Dedifferentiated amniotic fluid mesenchymal stem cell (primary cell): ENCODE results near the gene KLHDC7A.

ENCODE experiments used
- DNase-seq: peaks from one replicate; pipeline ENCODE4 v3.0.0-alpha.2; 2016; ENCODE audit errors: extremely low spot score

Gene KLHDC7A

DNA sequence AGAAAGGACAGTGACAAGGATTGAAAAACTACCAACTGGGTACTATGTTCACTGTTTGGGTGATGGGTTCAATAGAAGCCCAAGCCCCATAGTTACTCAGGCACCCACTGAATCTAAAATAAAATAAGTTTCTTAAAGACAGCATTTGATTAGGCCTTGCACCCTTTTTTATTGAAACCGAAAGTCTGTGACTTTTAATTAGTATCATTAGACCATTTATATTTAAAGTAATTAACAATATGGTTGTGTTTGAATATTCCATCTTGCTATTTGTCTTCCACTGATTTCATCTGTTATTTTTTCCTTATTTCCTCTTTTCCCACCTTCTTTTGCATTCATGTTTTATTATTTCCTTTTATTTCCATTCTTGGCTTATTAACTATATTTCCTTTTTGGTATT lies 27.4 kb downstream of the KLHDC7A start:
- no peak for DNase-seq

DNA sequence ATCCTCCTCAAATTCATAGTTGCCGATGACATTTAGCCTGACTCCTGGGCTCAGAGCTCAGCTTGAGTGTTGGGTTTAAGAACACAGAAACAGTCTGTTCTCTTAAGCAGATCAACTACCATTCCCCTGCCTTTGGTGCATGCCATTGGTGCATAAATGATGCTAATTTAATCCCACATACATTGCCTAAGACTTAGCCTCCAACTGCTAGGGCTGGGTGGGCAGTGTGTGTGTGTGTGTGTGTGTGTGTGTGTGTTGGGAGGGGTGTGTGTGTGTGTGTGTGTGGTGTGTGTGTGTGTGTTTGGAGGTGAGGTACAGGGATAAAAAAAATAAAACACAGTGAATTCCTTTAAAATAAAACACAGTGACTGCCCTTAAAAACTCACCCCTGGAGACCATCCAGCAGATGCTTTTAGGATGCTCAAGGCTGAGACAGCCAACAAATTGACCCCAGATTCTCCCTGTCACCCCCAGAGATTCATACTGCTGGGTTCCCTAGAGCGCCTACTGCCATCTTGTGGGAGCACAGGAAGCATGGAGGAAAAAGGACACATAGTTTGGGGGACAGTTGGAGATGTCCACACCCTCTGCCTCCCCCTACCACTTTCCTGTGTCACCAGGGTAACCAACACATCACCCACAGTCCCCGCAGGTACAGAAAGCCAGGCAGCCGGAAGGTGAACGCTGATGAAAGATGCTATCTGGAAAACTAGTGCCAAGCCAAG lies 30.6 kb downstream of the KLHDC7A start:
- no peak for DNase-seq

DNA sequence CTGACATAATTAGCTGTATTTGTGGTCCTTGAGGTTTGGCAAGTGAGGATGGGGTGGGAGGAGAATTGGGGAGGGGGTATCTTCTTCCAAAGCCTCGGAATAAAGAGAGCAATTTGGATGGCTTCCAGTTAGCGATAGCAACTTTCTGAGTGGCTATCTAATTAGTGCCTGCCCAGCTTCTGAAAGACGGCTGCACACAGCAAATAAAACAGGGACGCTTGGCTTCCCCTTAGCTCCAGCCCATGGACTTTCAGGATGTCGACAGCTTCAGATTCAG lies 31.1 kb downstream of the KLHDC7A start:
- no peak for DNase-seq

DNA sequence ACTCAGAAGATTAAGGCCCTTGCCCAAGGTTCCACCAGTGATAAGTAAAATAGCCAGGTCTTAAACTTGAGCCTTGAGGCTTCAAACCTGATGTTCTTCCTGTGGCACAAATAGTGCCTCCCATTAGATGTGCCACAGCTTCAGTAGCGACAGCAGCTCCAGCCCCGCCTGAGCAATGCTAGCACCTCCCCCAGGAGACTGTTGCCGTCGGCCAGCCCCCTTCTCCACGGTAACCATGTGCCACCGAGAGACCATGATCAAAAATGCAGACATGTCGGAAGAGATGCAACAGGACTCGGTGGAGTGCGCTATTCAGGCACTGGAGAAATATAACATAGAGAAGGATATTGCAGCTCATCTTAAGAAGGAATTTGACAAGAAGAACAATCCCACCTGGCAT lies 32.2 kb downstream of the KLHDC7A start:
- no peak for DNase-seq

DNA sequence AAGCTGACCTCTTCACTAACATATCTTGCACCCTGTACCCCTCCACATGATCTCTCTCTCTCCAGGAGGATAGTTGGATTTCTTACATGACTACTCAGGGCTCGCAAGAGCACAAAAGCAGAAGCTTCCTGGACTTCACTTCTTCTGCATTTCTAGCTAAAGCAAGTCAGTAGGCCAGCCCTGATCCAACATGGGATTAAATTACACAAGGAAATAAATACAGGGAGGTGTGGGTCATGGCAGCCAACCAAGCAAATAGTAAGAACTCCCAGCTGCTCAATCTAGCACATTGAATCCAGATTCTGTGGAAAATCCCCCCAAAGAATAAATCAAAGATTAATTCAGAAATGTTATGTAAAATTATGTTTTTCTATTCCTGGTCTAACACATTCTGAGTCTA lies 33.3 kb downstream of the KLHDC7A start:
- no peak for DNase-seq

DNA sequence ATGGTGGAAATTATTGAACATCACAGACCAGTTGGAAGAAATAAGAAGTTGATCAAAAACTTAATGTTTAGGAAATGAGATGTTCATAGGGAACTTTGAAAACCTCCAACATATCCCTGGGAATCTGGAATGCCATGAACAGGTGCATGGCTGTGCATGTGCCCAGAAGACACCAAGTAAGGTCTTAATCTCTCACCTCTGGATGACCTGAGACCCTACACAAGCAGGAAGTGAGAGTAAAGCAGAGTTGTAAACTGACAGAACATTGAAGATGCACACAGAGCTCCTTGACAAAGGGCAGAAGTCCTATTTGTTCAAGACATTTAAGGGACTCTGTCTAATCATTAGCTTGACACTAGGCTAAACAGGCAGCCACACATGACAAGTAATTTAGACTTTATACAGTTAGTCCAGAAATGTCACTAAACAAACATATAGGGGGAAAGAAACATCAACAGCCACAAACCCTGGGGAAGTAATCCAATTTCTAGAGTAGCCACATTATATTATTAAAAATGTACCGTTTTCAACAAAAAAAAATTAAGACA lies 34.5 kb downstream of the KLHDC7A start:
- DNase-seq, result no peak

DNA sequence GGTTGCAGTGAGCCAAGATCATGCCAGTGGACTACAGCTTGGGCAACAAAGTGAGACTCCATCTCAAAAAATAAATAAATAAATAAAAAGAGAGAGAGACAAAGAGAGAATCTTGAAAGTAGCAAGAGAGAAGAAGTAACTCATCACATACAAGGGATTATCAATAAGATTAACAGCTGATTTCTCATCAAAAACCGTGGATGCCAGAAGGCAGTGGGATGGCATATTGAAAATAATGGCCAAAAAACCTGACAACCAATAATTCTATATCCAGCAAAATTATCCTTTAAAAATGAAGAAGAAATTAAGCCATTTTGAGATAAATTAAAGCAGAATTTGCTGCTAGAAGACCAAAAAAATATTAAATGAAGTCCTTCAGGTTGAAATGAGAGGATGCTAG lies 35.7 kb downstream of the KLHDC7A start:
- no peak for DNase-seq

DNA sequence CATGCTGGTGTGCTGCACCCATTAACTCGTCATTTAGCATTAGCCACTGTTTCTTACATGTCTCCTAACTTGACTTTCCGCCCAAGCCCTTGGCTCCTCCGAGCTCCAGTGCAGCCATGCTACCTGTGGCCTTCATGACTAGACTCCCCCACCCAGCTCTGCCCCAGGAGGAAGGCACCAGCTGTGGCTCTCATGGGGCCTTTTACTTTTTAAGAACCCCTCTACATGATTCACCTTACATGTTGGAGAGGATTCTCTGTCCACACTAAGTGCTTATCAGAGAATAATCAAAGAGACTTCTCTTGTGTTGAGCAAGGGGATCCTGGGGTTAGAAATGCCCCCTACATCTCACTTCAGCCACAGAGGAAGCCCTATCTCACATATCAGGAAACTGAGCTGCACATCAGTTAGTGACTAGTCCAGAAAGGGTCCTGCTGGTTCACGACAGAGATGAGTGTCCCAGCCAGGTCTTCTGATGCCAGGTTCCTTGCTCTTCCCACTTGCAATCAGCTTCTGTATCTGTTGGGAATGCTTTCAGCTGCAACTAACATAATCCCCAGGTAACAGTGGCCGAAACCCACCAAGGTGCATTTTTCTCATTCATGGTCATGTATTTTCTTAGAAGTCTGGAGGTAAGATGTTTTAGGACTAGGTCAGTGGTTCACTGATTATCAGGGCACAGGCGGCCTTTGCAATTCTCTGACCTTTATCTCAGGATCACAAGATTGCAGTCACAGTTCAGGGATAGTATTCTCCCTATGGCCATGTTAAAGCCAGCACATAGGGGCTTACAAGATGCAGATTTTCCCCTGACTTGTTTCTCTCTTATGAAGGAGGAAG lies 45.9 kb downstream of the KLHDC7A start:
- no peak for DNase-seq

DNA sequence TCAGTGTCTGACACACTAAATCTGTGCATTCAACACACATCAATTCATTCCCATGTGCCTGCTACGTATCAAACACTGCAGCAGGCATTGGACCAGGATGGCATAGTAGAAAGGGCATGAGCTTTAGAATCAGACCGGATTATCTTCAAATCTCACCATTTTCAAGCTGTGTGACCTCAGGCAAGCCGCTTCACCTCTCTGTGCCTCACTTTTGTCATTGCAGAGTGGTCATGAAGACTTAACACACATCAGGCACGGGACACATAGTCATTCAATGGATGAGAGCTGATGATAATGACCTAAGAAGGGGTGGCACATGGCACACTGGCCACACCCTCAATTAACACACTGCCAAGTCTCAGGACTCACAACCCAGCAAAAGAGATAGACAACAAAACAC lies 46.8 kb downstream of the KLHDC7A start:
- no peak for DNase-seq

DNA sequence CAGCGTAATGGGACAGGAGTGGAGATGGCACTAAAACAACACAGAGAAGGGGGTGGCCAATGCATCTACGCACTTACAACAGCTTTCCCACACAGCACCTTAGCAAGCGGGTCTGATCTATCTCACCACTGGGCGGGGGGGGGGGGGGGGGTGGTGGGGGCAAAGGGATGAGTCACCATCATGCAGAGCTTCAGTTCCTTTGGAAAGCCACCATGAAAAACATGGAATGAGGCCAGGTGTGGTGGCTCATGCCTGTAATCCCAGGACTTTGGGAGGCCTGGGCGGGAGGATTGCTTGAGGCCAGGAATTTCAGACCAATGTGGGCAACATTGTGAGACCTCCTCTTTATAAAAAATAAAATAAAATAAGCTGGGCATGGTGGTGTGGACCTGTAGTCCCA lies 47.2 kb downstream of the KLHDC7A start:
- DNase-seq, result no peak

DNA sequence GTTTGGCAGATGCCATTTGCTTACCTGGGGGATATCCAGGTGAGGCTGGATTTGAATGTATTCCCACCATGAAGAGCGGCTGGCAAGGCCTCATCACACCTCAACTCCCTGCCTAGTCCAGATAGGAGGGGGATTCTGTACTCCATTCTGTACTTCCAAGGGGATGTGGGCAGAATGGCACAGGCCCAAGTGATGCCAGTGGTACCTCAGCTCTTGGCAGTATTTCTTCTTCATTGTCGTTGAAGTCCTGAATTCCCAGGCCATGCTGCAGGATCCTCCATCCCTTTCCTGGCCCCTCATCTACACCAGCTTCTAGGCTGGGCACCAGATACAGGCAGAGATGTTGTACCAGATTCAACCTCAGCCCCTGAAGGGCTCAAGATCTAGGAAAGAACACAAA lies 47.9 kb downstream of the KLHDC7A start:
- DNase-seq, result no peak

DNA sequence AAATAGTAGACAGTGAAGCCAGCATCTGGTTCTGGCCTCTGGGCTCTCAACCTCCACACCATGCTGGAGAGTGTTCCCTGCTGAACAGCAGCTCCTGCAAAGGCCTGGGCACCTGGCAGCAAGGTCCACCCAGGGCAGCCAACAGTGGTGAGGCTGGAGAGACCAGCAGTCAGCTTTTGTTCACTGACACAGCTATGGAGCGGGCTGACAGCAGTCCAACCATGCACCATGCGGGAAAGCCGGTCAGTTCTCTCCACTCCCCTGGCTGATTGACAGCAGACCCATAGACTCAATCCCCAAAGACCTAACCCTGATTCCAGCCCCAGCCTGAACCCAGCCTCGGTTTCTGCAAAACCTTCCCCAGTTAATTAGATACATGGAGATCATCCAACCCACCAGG lies 49.0 kb downstream of the KLHDC7A start:
- no peak for DNase-seq

DNA sequence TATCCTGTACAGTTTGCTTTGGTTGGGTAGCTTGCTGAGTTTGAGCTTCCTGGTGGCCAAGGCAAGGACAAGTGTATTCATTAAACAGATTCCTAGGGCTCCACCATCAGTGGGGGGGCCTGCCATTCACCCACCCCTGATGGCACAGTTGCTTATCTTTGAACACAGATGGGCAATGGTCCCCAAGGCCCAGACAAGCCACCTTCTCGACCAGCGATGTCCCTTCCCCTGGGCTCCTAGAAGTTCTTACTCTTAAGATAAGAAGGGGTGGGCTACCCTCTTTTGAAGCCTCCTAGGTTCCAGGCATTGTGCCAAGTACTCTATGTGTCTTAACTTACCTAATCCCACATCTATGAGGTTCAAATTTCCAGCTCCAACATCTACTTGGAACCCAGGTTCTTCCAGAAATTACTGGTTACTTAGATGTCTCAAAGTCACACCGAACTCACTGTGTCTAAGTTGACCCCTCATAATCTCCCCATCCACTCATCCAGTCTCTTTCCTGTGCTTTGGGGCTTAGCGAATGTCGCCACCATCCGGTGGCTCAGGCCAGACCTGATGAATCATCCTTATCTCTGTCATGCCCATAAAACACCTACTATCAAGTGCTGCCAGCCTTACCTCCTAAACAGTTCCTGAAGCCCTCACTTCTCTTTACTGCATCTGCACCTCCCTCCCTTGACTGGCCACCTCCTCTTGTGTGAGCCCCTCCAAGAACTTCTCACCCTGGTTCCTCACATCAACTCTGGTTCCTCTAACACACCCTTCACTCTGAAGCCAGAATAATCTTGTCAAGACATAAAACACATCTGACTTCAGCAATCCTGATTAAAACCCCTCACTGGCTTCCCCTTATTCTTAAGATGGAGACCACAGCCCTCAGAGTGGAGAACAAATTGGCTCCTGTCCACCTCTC lies 50.1 kb downstream of the KLHDC7A start:
- no peak for DNase-seq

DNA sequence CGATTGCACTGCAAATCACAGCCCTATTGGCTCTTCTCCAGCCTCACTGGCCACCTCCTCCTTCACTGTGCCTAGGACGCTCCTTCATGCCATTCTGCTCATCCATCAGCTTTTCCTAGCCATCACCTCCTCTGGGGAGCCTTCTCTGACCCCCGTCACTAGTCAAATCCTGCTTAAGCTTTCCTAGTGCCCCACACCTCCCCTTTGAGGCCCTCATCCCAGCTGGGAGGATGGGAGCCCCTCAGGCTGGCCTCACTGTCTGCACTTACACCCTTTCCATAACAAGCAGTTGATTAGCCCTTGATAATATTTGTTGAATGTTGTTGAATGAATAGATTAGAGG lies 50.7 kb downstream of the KLHDC7A start:
- no peak for DNase-seq

DNA sequence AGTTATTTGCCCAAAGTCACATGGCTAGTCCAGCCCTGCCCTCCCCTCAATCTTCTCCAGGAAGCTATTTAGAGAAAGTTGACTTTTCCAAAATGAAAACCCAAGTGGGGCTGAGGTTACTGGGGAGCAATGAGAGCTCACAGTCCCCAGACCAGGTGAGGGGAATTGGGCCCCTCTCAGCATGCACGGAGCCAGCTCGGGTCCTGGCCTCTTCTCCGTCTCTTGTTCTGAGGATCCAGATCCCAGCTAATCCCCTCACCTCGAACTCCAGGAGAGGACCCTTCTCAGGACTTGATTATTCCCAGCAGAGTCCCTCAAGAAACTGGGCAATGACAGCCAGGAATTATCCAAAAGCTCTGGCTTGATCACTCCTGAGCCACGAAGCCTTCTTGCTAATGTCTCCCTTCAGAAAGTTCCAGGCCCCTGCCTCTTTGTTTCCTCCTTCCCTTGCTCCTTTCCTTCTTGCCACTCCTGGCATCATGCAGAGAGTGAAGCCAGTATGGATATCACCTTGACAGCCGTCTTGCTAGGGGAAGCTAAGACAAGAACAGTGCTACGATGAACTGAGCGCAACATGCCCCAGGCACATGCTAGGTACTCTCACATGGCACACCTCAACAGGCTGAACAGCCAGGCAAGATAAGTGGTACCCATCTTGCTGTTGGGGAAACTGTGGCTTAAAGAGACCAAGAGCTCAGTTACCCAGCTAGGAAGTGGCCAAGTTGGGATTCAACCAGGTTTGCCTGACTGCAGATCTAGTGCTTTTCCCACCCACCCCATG lies 51.9 kb downstream of the KLHDC7A start:
- no peak for DNase-seq

DNA sequence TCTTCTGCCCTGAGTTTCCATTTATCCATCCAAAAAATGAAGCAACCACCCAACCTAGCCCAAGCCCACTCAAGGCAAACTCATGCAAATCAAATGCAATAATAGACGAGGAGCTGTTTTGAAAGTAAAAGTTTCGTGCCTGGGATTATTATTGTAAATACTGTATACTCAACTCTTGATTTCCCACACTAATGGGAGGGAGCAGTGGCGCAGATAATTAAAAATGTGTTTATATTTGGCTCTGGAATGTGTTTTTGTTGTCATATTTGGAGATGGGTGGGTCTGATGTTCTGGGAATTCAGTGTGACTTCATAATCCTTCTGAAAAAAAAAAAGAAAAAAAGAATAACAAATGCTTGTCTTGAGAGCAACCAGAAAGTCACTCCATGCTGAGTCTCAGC lies 52.5 kb downstream of the KLHDC7A start:
- no peak for DNase-seq

DNA sequence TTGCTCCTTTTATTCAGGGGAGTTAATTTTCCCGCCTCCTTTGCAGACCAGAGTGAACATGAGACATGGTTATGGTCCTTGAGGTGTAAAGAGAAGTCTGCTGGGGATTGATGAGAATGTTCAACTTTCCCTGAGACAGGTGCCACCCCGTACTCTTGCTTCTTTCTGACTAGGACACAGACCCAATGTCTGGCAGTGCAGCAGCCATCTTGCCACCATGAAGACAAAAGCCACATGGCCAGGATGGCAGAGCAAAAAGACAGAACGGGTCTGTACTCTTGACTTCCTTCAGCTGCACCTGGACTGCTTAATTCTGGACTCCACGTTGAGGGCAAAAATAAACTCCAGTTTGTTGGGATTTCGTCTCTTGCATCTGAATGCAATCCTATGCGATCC lies 54.1 kb downstream of the KLHDC7A start:
- DNase-seq, result no peak
